Measurements from ENCODE around the gene FGR.

FGR gene

GRCh38 chr1:27668121-27668807 is 33.3 kb upstream of the FGR start:
- H3F3A ChIP-seq (ENCODE audit: control insufficient read depth, insufficient read depth), result no peaks in the 10 kb centered on the region
- no peaks in the 10 kb centered on the region for H3K9me2 ChIP-seq (replicated peaks; ENCODE audit: control insufficient read depth, low read length)
- no peaks in the 10 kb centered on the region for H3K36me3 ChIP-seq (ENCODE audit: control insufficient read depth, low read length)
- H3K9me3 ChIP-seq (ENCODE audit: control insufficient read depth, insufficient read depth, low read length), result no peaks in the 10 kb centered on the region
- peaks cover 22% of the 10 kb centered on the region for H3K4me1 ChIP-seq (ENCODE audit: control insufficient read depth, low read length)
- H3K27ac ChIP-seq (ENCODE audit: low read depth, low read length), result no peak overlapping the region
- H3K4me2 ChIP-seq (ENCODE audit: low read length), result no peak overlapping the region
- TF ChIP-seq CTCF (IDR thresholded peaks at IDR 0.05; ENCODE audit: low read depth, low read length, poor library complexity, severe bottlenecking) (no peak), EZH2phosphoT487 (IDR thresholded peaks at IDR 0.05; ENCODE audit: borderline replicate concordance, low read length) (no peak)
- no peaks in the 10 kb centered on the region for H4K20me1 ChIP-seq (ENCODE audit: control insufficient read depth, insufficient read depth, low read depth, low read length)
- H3K79me2 ChIP-seq (ENCODE audit: control insufficient read depth, low read length), result no peaks in the 10 kb centered on the region
- no peak overlapping the region for H3K4me3 ChIP-seq (ENCODE audit: low read length)
- peaks cover 4% of the 10 kb centered on the region for H3K27me3 ChIP-seq (ENCODE audit: control insufficient read depth, low read length)

GRCh38 chr1:27666791-27667254 is 31.8 kb upstream of the FGR start:
- no peaks in the 10 kb centered on the region for H3K9me2 ChIP-seq (replicated peaks; ENCODE audit: control insufficient read depth, low read length)
- no peaks in the 10 kb centered on the region for H3F3A ChIP-seq (ENCODE audit: control insufficient read depth, insufficient read depth)
- no peak overlapping the region for H3K4me2 ChIP-seq (ENCODE audit: low read length)

GRCh38 chr1:27666294-27666693 is 31.3 kb upstream of the FGR start:
- H3K27ac ChIP-seq (ENCODE audit: low read depth, low read length), result no peak overlapping the region

More at GRCh38 chr1:27666791-27667254, 31.8 kb upstream of the FGR start:
- H3K27ac ChIP-seq (ENCODE audit: low read depth, low read length), result no peak overlapping the region
- H3K79me2 ChIP-seq (ENCODE audit: control insufficient read depth, low read length), result no peaks in the 10 kb centered on the region
- H3K4me3 ChIP-seq (ENCODE audit: low read length), result no peak overlapping the region
- H4K20me1 ChIP-seq (ENCODE audit: control insufficient read depth, insufficient read depth, low read depth, low read length), result no peaks in the 10 kb centered on the region
- H3K36me3 ChIP-seq (ENCODE audit: control insufficient read depth, low read length), result no peaks in the 10 kb centered on the region
- peaks cover 4% of the 10 kb centered on the region for H3K27me3 ChIP-seq (ENCODE audit: control insufficient read depth, low read length)
- no peak for TF ChIP-seq CTCF (IDR thresholded peaks at IDR 0.05; ENCODE audit: low read depth, low read length, poor library complexity, severe bottlenecking)
- no peak for TF ChIP-seq EZH2phosphoT487 (IDR thresholded peaks at IDR 0.05; ENCODE audit: borderline replicate concordance, low read length)
- H3K9me3 ChIP-seq (ENCODE audit: control insufficient read depth, insufficient read depth, low read length), result no peaks in the 10 kb centered on the region
- peaks cover 27% of the 10 kb centered on the region for H3K4me1 ChIP-seq (ENCODE audit: control insufficient read depth, low read length)

More at GRCh38 chr1:27666294-27666693, 31.3 kb upstream of the FGR start:
- peaks cover 4% of the 10 kb centered on the region for H3K27me3 ChIP-seq (ENCODE audit: control insufficient read depth, low read length)
- H3K4me1 ChIP-seq (ENCODE audit: control insufficient read depth, low read length), result peaks cover 28% of the 10 kb centered on the region
- no peaks in the 10 kb centered on the region for H3K9me2 ChIP-seq (replicated peaks; ENCODE audit: control insufficient read depth, low read length)
- H3K36me3 ChIP-seq (ENCODE audit: control insufficient read depth, low read length), result no peaks in the 10 kb centered on the region
- no peaks in the 10 kb centered on the region for H4K20me1 ChIP-seq (ENCODE audit: control insufficient read depth, insufficient read depth, low read depth, low read length)
- H3K9me3 ChIP-seq (ENCODE audit: control insufficient read depth, insufficient read depth, low read length), result no peaks in the 10 kb centered on the region
- no peaks in the 10 kb centered on the region for H3K79me2 ChIP-seq (ENCODE audit: control insufficient read depth, low read length)
- TF ChIP-seq EZH2phosphoT487 (IDR thresholded peaks at IDR 0.05; ENCODE audit: borderline replicate concordance, low read length) (no peak), CTCF (IDR thresholded peaks at IDR 0.05; ENCODE audit: low read depth, low read length, poor library complexity, severe bottlenecking) (no peak)
- H3K4me3 ChIP-seq (ENCODE audit: low read length), result no peak overlapping the region
- H3K4me2 ChIP-seq (ENCODE audit: low read length), result no peak overlapping the region
- 0 out of 2 replicates have a peak, but pooled peaks cover under 1% of the 10 kb centered on the region for H3F3A ChIP-seq (ENCODE audit: control insufficient read depth, insufficient read depth)

Data from DOHH2 (cell line).